HG02970 (cell line): ENCODE results near the gene RBM15.
A peak's percentile ranks its signal among the peaks of the same experiment; 100 is the strongest.

Source experiments
- ATAC-seq: cut with Tn5 transposase; IDR thresholded peaks from one replicate; pipeline ENCODE4 v1.9.1; 2021; ENCODE audit warnings: mild to moderate bottlenecking, moderate library complexity, moderate number of reproducible peaks; ENCODE audit not compliant: unreplicated experiment, low FRiP score

RBM15 gene

GRCh38 chr1:110320168-110320518 is 19.0 kb upstream of the RBM15 start:
- ATAC-seq: no peak

- ATAC-seq: no peak
These were observed 18.1 kb upstream of the RBM15 start for GRCh38 chr1:110321045-110321444.

- ATAC-seq: no peak
These were observed 17.3 kb upstream of the RBM15 start for GRCh38 chr1:110321846-110322245.

- ATAC-seq: no peak
These were observed 14.5 kb upstream of the RBM15 start for GRCh38 chr1:110324667-110325066.

- no peak for ATAC-seq
These were observed 12.4 kb upstream of the RBM15 start for GRCh38 chr1:110326826-110327225.

- ATAC-seq: no peak
These were observed 10.9 kb upstream of the RBM15 start for GRCh38 chr1:110328274-110328673.

GRCh38 chr1:110328700-110329099 is 10.5 kb upstream of the RBM15 start:
- ATAC-seq: no peak

GRCh38 chr1:110335265-110335664 is 3.9 kb upstream of the RBM15 start:
- no peak for ATAC-seq

GRCh38 chr1:110336300-110337039 is 2.7 kb upstream of the RBM15 start:
- no peak for ATAC-seq

- no peak for ATAC-seq
These were observed 1.4 kb upstream of the RBM15 start for GRCh38 chr1:110337704-110338308.

- peak; percentile 69 for ATAC-seq
These were observed 780 bp upstream of the RBM15 start for GRCh38 chr1:110338309-110338885.

GRCh38 chr1:110339407-110340206 is 430 bp downstream of the RBM15 start:
- ATAC-seq: peak; percentile 5

GRCh38 chr1:110340207-110340468 is 961 bp downstream of the RBM15 start:
- no peak for ATAC-seq

- ATAC-seq: no peak
These were observed 2.1 kb downstream of the RBM15 start for GRCh38 chr1:110341146-110341871.

- ATAC-seq: no peak
These were observed 2.7 kb downstream of the RBM15 start for GRCh38 chr1:110341872-110342331.

- no peak for ATAC-seq
These were observed 4.1 kb downstream of the RBM15 start for GRCh38 chr1:110343249-110343648.

- ATAC-seq: no peak
These were observed 5.0 kb downstream of the RBM15 start for GRCh38 chr1:110344152-110344551.

- no peak for ATAC-seq
These were observed 6.3 kb downstream of the RBM15 start for GRCh38 chr1:110345480-110345879.

GRCh38 chr1:110346690-110347089 is 7.5 kb downstream of the RBM15 start:
- ATAC-seq: no peak

- ATAC-seq: no peak
These were observed 8.2 kb downstream of the RBM15 start for GRCh38 chr1:110347182-110347893.
